KOPT-K1 (cell line): ENCODE results near the gene THBS2.
"Not testable (repeated sequence)": the region's sequence is repeated elsewhere in the genome, so short reads cannot be mapped to it uniquely, and the experiment has no call there.

Experiments used
- H3K27ac ChIP-seq: fragments of 200-600 bp; sonication (generic); 2 replicates; pipeline ENCODE4 v1.5.1; 2016; ENCODE audit warnings: antibody characterized with exemption, mild to moderate bottlenecking, low read depth, low read length; ENCODE audit not compliant: poor library complexity, severe bottlenecking
- H3K36me3 ChIP-seq: fragments of 200-600 bp; sonication (generic); 2 replicates; pipeline ENCODE4 v1.5.1; 2017; ENCODE audit warnings: antibody characterized with exemption, mild to moderate bottlenecking, low read length, moderate library complexity; ENCODE audit not compliant: insufficient read depth
- H3K9me3 ChIP-seq: fragments of 200-600 bp; sonication (generic); 2 replicates; pipeline ENCODE4 v1.5.1; 2017; ENCODE audit warnings: antibody characterized with exemption, low read length, mild to moderate bottlenecking; ENCODE audit not compliant: insufficient read depth, poor library complexity, severe bottlenecking

The THBS2 gene

DNA sequence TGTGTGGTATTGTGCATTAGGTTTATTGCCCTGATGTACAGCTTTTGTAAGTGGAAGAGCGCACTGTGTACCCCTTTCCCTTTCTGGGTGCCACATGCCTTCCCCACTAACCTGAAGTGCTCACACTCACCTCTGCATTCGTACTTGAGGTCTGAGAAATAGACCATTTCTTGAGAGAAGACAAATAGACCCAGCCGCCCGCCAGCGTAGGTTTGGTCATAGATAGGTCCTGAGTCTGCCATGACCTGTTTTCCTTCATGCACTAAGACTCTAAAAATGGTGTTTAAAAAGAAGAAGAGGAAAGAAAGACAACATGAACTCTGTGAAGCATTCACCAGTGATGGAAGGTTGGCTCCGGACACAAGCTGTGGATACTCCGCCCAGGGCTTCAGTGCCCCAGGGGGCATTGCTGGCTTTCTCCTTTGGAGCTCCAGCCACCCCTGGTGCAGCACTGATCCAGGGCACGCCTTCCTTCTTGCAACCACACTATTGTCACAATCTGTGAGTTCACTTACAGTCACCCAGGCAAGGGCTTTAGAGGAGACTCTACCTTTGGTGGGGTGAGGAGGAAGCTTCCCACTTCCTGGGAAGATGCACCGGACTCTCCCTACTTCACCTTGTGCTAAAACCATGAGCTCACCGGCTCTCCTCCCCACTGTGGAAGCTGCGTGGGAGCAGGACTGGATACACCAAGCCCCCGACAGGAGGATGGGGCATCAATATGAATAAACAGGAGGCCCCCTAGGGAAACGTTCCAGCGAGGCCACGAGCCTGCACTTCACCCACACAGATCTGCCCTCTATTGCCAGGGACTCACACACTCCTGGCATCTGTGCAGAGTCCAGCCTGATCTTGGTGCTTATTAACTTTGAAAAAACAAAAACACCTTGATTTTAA, 33.3 kb downstream of the THBS2 start:
- no peaks in the 10 kb centered on the region for H3K36me3 ChIP-seq
- no peak overlapping the region for H3K27ac ChIP-seq
- H3K9me3 ChIP-seq, result peaks cover 6% of the 10 kb centered on the region

DNA sequence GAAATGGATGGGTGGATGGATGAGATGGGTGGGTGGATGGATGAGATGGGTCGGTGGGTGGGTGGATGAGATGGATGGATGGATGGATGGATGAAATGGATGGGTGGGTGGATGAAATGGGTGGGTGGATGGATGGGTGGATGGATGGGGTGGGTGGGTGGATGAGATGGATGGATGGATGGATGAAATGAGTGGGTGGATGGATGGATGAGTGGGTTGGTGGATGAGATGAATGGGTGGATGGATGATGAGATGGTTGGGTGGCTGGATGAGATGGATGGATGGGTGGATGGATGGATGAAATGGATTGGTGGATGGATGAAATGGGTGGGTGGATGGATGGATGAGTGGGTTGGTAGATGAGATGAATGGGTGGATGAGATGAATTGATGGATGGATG, 35.7 kb downstream of the THBS2 start:
- Histone ChIP-seq H3K36me3 (no peaks in the 10 kb centered on the region), H3K9me3 (peaks cover 6% of the 10 kb centered on the region), H3K27ac (no peak overlapping the region)

DNA sequence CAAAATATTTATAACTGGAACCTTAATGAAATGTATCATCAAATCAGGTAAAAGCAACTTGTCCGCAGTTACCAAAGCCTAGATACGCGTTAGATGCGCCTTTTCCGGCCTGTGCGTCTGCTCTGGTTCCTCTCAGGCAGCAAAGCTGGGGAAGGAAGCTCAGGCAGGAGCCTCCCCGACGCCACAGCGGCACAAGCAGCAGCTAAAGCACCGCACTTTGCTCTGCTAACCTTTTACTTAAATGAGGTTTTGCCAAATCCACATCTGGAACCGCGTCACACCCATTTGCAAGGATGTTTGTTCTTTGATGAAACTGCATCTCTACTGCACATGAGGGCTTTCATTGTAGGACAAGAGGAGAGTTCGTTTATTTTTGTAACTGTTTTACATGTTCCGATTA, 36.8 kb downstream of the THBS2 start:
- Histone ChIP-seq H3K36me3 (no peaks in the 10 kb centered on the region), H3K9me3 (no peaks in the 10 kb centered on the region), H3K27ac (no peak overlapping the region)

DNA sequence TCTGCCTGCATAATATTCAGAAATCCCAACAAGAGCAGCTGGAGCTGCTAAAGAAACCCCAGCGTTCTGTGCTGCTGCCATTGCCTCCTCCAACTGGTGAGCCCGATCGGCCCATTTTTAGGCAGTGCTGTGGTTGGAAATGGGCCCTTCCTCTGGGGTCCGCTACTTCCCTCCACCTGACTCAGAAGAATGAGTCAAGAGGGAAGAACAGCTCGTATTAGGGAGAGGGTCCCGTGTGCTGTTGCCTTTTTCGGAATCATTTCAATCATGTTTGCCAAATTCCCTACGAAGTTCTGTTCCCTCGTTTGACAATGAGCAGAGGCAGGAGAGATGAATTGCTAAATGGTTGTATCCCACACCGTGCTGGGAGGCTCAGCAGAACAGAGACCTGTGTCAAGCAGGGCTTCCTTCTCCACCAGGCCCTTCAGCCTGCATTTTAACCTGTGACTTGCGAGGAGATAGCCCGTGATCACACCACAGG, 38.4 kb downstream of the THBS2 start:
- no peaks in the 10 kb centered on the region for H3K36me3 ChIP-seq
- H3K27ac ChIP-seq, result no peak overlapping the region
- no peaks in the 10 kb centered on the region for H3K9me3 ChIP-seq

DNA sequence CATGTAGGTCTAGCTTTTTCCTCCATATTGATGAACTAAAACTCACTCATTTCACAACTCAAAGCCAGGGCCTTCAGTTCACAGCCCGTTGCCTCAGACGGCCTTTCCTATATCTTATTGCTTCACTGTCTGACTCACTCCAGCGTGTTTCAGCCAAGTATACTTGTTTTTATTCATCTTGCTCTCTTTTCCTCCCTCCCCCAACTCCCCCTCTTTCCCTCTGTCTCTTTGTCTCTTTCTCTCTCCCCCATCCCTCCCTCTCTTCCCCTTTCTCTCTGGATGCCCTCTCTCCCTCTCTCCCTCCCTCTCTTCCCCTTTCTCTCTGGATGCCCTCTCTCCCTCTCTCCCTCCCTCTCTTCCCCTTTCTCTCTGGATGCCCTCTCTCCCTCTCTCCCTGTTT, 38.9 kb downstream of the THBS2 start:
- not testable (repeated sequence) for H3K36me3 ChIP-seq, H3K27ac ChIP-seq, H3K9me3 ChIP-seq

DNA sequence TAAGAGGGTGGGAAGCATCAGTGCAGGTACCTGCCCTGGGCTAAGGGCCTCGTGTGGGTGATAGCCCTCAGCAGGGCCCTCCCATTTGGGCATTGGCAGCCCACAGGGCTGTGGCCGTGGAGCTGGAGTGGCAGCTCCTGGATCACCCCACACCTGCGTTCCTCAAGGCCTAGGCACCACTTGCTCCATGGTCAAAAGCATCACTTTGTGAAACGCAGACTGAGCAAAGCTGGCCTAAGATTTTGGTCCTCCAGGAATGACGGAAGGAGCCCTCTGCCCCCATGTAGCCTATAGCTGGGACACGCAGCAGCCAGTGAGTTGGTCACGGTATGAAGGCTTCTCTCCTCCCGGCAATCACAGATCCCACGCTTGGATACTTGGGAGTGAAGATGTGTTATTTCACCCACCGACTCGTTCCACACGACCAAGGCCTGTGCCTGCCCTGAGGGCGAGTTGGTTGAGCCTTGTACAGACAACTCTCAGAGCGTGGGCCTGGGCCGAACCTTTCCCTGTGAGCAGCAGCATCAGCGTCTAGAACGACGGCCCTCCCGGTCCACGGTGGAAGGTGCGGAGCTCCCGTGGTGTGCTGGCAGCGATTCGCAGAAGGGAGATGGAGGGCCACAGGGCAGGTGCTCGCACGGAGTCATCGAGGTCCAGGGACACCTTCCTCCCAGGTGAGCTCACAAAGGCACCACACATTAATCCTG, 39.7 kb downstream of the THBS2 start:
- H3K36me3 ChIP-seq, result no peaks in the 10 kb centered on the region
- H3K9me3 ChIP-seq, result no peaks in the 10 kb centered on the region
- no peak overlapping the region for H3K27ac ChIP-seq

DNA sequence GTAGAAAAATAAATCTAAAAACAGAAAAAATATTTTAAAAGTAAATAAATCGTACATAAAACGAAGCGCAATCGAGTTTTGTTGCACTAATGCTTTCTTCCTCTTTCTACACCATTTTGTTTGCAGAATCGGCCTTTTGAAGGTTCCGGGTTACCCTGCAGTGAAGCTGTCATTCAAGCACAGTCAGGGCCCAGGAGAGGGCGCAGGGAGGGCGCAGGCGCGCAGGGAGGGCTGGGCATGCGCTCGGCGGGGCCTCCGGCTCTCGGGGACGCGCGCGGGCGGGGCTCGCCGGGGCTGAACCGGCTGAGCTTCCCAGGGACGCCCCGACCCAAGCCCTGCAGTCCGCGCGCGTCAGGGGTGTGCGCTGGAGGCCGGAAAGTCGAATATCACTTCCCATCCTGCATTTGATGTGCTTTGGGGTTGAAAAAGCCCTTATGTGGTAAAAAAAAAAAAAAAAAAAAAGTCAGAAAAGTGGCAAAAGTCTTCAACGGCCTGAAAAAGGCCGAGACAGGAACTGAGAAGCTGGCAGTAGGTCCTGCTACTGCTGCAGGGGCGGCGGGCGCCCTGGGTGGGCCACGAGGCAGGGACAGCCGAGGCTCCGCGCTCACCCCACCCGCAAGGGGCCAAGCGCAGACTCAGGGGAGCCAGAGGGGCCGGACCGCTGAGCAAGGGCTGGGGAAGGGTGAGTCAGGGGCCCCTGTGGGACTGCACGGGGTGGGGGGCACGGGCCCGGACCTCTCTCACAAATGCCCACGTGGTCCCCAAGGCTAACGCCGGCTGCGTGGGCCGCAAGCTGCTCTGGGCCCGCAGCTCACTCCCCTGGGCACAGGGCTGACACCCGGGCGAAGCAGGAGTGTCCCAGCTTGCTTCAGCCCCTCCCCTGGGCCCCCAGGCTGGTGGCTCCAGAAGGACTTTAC, 40.5 kb downstream of the THBS2 start:
- no peak overlapping the region for H3K27ac ChIP-seq
- no peaks in the 10 kb centered on the region for H3K9me3 ChIP-seq
- no peaks in the 10 kb centered on the region for H3K36me3 ChIP-seq

DNA sequence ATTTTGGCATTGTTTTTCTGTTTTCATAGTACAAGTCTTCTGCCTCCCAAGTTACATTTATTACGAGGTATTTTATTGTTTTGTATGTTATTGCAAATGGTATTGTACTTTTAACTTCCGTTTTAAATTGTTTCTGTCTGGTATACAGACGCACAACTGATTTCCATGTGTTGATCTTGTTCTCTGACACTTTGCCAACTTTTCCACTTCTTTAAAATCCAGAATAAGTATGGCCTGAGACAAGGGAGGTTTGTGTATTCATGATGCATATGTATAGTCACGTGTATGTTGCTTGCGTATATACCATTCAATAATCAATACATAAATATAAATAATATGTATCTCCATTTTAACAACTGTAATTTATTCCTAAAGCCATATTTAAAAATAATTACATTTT, 41.2 kb downstream of the THBS2 start:
- H3K36me3 ChIP-seq, result no peaks in the 10 kb centered on the region
- no peak overlapping the region for H3K27ac ChIP-seq
- peaks cover 3% of the 10 kb centered on the region for H3K9me3 ChIP-seq

DNA sequence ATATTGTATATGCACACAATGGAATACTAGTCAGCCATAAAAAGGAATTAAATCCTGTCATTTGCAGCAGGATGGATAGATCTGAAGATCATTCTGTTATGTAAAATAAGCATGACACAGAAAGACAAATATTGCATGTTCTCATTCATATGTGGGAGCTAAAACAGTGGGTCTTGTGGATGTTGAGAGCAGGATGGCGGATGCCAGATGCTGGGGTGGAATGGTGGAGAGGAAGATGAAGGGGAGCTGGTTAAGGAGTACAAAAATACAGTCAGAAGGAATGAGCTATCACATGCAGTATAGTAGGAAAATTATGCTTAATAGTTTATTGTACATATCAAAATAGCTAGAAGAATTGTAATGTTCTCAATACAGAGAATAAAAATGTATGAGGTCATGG, 41.8 kb downstream of the THBS2 start:
- peaks cover 7% of the 10 kb centered on the region for H3K9me3 ChIP-seq
- no peak overlapping the region for H3K27ac ChIP-seq
- no peaks in the 10 kb centered on the region for H3K36me3 ChIP-seq

DNA sequence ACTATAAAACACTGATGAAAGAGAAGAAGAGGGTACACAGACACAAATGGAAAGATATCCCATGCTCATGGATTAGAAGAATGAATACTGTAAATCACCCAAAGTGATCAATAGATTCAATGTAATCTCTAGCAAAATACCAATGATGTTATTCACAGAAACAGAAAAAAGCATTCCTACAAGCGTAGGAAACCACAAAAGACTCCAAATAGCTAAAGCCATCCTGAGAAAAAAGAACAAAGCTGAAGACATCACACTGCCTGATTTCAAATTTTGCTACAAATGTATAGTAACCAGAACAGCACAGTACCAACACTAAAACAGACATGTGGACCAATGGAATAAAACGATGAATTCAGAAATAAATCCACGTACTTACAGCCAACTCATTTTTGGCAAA, 43.0 kb downstream of the THBS2 start:
- Histone ChIP-seq H3K27ac (no peak overlapping the region), H3K9me3 (peaks cover 9% of the 10 kb centered on the region), H3K36me3 (no peaks in the 10 kb centered on the region)

DNA sequence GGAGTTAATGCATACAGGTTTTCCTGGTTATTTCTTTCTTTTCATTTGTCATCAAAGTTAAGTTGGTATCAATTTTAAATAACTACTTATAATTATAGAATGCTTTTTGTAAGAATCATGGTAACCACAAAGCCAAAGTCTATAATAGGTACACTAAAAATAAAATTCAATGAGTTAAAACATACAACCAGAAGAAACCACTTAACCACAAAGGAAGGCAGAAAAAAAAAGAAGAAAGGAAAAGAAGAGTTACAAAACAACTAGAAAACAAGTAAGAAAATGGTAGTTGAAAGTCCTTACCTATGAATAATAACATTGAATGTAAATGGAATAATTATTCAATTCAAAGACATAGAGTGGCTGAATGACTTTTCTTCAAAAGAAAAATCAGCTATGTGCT, 45.6 kb downstream of the THBS2 start:
- no peaks in the 10 kb centered on the region for H3K36me3 ChIP-seq
- H3K9me3 ChIP-seq, result peaks cover 9% of the 10 kb centered on the region
- no peak overlapping the region for H3K27ac ChIP-seq

DNA sequence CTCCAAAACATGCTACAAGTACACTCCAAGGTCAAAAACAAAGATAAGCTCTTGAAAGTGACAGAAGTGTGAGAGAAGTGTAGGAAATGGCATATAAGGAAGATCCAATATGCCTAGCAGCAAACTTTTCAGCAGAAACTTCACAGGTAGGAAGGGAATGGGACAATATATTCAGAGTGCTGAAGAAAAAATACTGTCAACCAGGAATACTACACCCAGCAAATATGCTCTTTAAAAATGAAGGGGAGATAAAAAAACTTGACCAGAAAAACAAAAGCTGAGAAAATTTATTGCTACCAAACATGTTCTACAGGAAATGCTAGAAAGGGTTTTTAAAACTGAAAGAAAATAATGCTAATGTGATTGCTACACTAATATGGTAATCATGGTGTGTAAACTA, 46.2 kb downstream of the THBS2 start:
- Histone ChIP-seq H3K36me3 (no peaks in the 10 kb centered on the region), H3K27ac (no peak overlapping the region), H3K9me3 (peaks cover 9% of the 10 kb centered on the region)

DNA sequence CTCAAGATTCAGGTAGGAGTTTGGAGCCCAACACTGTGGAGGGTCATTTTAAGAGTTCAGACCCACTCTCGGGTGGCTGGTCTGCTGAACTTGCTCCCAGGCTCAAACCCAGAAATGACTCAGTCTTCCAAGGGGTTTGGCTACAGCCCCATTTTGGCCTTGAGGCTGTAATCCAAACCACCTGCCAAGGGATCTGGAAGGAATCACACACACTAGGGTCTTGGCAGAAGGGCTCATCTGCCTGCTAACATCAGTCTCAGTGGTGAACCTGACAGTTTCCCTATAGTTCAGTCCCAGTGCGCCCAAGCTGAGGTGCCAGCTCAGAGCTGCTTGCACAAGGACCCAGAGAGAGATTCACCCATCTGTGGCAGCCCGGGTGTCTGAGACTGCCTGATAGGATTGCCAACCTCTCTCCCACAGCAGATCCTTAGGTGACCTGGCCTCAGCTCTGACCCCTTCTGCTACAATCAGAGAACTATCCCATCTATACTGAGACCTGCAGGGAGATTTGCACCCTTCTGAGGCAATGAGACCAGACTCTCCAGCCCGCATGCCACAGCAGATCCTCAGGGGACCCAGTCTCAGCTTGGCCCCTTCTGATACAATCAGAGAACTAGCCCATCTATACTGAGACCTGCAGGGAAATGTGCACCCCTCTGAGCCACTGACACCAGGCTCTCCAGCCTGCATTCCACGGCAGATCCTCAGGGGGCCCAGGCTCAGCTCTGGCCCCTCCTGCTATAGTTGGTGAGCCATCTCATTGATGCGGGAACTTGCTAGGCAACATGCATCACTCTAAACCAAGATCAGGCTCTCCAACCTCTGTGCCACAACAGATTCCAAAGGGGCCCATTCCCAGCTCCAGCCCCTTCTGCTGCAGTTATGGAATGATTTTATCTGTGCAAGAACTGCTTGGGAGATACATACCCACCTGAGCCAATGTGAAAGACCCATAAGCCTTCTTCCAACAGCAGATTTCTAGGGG, 48.2 kb downstream of the THBS2 start:
- H3K36me3 ChIP-seq, result no peaks in the 10 kb centered on the region
- no peak overlapping the region for H3K27ac ChIP-seq
- peaks cover 9% of the 10 kb centered on the region for H3K9me3 ChIP-seq

DNA sequence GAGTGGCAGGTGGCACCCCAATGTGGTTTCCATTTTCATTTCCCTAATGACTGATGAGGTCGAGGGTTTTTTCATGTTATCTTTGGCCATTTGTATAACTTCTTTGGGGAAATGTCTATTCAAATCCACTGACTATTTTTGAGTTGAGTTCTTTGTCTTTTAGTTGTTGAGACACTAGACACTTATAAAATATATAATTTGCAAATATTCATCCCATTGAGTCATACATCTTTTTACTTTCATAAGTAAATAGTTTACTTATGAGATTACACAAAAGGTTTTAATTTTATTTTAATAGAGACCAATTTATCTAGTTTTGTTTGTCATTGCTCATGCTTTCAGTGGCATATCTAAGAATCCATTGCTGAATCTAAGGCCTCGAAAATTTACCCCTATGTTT, 49.5 kb downstream of the THBS2 start:
- no peaks in the 10 kb centered on the region for H3K36me3 ChIP-seq
- no peak overlapping the region for H3K27ac ChIP-seq
- H3K9me3 ChIP-seq, result peaks cover 9% of the 10 kb centered on the region
